Stimulated activated naive CD8-positive, alpha-beta T cell treated with anti-CD3 and anti-CD28 coated beads, Interleukin-15, Interleukin-2, amounts not matched to agents 100 ng/mL and 50 ng/mL, for 24 hours (primary cell): Measurements from ENCODE around the gene CANT1.

Experiments
- H3K27ac Mint-ChIP-seq: one replicate; pipeline ENCODE4 v1.8.0; 2021; ENCODE audit warnings: mild to moderate bottlenecking, mixed read lengths
- H3K27me3 Mint-ChIP-seq: one replicate; pipeline ENCODE4 v1.8.0; 2021; ENCODE audit warnings: mixed read lengths
- H3K36me3 Mint-ChIP-seq: one replicate; pipeline ENCODE4 v1.8.0; 2021; ENCODE audit warnings: low read depth, mixed read lengths
- H3K4me1 Mint-ChIP-seq: one replicate; pipeline ENCODE4 v1.8.0; 2021; ENCODE audit warnings: low read depth, mixed read lengths
- H3K4me3 Mint-ChIP-seq: one replicate; pipeline ENCODE4 v1.8.0; 2021; ENCODE audit warnings: mild to moderate bottlenecking, mixed read lengths
- H3K9me3 Mint-ChIP-seq: one replicate; pipeline ENCODE4 v1.8.0; 2021; ENCODE audit warnings: mixed read lengths

The CANT1 gene

DNA sequence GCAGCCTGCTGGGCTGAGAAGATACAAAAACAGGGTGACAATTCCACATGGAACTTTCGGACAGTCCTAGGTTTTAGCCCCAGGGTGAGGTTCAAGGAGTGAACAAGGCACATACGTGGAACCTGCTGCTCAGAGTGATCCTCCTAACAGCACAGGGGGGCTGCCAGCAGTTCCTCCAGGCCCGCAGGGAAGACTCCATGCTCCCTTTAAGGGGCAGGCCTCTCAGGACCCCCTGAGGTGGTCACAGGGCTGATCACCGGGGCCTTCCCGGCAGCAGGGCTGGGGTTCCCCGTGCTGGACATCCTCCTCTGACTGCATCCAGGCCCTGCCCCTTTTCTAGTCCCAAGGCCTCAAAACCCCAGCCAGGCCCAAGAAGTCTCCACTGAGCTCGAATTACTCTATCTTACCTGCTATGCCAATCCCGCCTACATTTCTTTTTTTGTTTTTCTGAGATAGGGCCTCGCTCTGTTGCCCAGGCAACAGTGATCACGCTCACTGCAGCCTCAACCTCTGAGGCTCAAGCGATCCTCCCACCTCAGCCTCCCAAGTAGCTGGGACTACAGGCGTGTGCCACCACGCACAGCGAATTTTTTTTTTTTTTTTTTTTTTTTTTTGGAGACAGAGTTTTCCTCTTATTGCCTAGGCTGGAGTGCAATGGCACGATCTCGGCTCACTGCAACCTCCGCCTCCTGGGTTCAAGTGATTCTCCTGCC lies 10.4 kb downstream of the CANT1 start:
- Mint-ChIP-seq H3K36me3 (peaks cover 34% of the 10 kb centered on the region), H3K27ac (no peak overlapping the region), H3K9me3 (no peaks in the 10 kb centered on the region), H3K27me3 (no peaks in the 10 kb centered on the region), H3K4me3 (no peak overlapping the region), H3K4me1 (peaks cover 4% of the 10 kb centered on the region)

- Mint-ChIP-seq H3K9me3 (no peaks in the 10 kb centered on the region), H3K36me3 (peaks cover 36% of the 10 kb centered on the region), H3K27ac (no peak overlapping the region), H3K27me3 (no peaks in the 10 kb centered on the region), H3K4me1 (peaks cover 5% of the 10 kb centered on the region), H3K4me3 (no peak overlapping the region)
These were observed 11.1 kb downstream of the CANT1 start for GRCh38 chr17:78998311-78999055.

- Mint-ChIP-seq H3K27ac (no peak overlapping the region), H3K27me3 (no peaks in the 10 kb centered on the region), H3K36me3 (peaks cover 42% of the 10 kb centered on the region)
These were observed 11.7 kb downstream of the CANT1 start for GRCh38 chr17:78997881-78998280.

DNA sequence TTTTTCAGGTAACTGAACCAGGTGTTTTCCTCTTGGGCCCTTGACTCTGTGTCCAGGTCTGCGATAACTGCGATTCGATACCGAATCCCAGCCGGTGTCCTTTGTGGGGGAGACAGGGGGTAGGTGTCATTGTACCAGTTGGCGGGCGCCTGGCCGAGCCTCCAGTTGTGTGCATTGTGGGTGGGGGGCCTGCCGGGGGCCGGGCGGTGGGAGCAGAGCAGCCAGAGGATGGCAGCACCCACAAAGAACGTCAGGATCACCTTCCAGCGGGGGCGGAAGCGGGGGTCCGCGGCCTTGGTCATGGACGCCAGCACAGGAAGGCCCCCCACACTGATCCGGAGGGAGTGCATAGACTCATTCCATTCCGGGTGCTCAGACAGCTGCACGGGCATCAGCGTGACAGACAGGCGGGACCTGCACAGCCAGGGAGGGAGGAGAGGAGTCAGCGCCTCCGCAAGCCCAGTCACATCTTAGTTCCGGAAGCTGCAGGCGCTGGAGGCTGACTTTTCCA lies 12.3 kb downstream of the CANT1 start:
- H3K36me3 Mint-ChIP-seq: peaks cover 42% of the 10 kb centered on the region
- no peaks in the 10 kb centered on the region for H3K27me3 Mint-ChIP-seq
- H3K27ac Mint-ChIP-seq: no peak overlapping the region
- no peaks in the 10 kb centered on the region for H3K9me3 Mint-ChIP-seq
- H3K4me1 Mint-ChIP-seq: peaks cover 8% of the 10 kb centered on the region
- no peak overlapping the region for H3K4me3 Mint-ChIP-seq

More at GRCh38 chr17:78997881-78998280, 11.7 kb downstream of the CANT1 start:
- Mint-ChIP-seq H3K4me1 (peaks cover 11% of the 10 kb centered on the region), H3K4me3 (no peak overlapping the region), H3K9me3 (no peaks in the 10 kb centered on the region)

DNA sequence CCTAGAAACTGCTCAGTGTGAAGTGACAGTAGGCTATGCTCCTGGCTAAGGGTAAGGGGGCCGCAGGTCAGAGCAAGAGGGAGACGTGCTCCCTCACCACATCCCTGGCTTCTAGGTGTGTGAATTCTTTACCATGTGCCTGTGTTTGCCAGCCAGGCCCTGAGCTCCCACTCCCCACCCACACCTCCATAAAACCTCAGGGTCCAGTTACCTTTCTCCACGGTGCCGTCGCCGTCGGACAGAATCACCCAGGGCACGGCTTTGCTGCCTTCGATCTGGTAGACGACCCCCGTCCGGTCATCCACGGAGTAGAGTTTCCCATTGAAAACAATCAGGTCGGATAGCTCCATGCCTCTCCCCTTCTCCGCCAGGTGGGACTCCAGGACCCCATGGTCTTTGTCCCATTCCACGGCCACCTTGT lies 12.8 kb downstream of the CANT1 start:
- Mint-ChIP-seq H3K9me3 (no peaks in the 10 kb centered on the region), H3K36me3 (peaks cover 42% of the 10 kb centered on the region), H3K27me3 (no peaks in the 10 kb centered on the region), H3K27ac (no peak overlapping the region), H3K4me1 (peaks cover 7% of the 10 kb centered on the region), H3K4me3 (no peak overlapping the region)

DNA sequence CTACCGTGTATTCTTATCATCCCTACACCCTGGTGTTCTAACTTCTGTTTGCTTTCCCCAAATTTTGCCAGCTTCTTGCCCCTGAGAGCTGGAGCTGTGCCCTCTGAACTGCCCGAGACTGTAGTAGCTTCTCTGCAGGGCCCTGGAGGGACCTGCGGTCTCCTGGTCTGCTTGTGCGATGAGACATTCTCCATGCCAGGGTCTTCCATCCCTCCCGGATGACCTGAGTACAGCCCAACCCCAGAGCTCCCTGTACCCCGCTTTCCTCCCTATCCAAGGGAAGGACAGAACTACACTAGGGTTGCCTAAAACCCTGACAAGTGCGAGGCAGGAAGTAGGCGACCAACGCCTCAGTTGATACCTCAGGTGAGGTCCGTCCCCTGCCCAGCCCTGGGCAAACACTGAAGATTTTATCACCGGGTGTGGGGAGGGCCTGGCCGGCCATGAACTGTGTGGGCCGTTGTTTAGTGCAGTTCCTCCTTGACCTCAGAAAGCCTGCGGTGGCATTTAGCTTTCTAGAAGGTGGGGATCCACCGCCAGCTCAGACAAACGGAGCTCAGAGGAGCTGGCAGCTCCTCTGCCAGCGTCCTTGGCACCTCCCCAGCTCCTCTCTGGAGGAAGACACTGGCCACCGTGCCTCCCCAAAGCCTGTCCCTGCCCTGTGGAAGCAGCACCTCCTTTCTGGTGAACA lies 13.7 kb downstream of the CANT1 start:
- no peak overlapping the region for H3K27ac Mint-ChIP-seq
- no peaks in the 10 kb centered on the region for H3K27me3 Mint-ChIP-seq
- no peaks in the 10 kb centered on the region for H3K9me3 Mint-ChIP-seq
- no peak overlapping the region for H3K4me3 Mint-ChIP-seq
- H3K4me1 Mint-ChIP-seq: peaks cover 7% of the 10 kb centered on the region
- H3K36me3 Mint-ChIP-seq: peaks cover 49% of the 10 kb centered on the region

- H3K36me3 Mint-ChIP-seq: peaks cover 52% of the 10 kb centered on the region
- H3K9me3 Mint-ChIP-seq: no peaks in the 10 kb centered on the region
- H3K27me3 Mint-ChIP-seq: no peaks in the 10 kb centered on the region
- no peak overlapping the region for H3K4me3 Mint-ChIP-seq
- peaks cover 7% of the 10 kb centered on the region for H3K4me1 Mint-ChIP-seq
- H3K27ac Mint-ChIP-seq: no peak overlapping the region
These were observed 14.4 kb downstream of the CANT1 start for GRCh38 chr17:78995022-78995760.

DNA sequence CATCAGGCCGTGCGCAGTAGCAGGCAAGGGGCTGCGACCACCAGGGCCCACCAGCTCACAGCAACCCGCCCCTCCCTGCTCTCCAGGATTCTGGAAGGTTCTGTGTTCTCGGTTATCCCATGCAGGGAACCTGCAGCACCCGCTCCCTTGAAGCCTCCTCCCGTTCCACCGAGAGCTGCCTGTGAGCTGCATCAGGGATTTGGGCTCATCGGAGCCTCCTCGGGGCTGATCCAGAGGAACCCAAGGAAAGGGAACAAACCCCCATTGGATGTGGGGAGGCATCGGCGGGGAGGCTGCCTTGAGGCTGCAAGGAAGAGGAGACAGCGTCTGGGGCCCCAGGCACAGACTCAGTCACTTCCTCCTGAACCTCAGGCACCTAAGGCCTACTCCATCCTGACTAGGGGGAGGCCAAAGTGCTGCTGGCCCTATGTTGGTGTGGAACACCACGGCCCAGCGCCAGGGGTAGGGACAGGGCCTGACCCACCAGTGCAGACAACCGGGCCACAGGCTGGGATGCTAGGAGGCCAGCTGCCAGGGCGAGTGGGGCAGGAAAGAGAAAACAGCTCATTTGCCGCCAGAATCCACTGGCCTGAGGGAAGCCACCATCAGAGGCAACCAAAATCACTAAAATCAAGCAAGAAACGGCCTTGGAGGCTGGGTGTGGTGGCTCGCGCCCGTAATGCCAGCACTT lies 15.4 kb downstream of the CANT1 start:
- Mint-ChIP-seq H3K4me1 (peaks cover 7% of the 10 kb centered on the region), H3K4me3 (no peak overlapping the region), H3K27ac (no peak overlapping the region), H3K27me3 (no peaks in the 10 kb centered on the region), H3K36me3 (peaks cover 45% of the 10 kb centered on the region), H3K9me3 (no peaks in the 10 kb centered on the region)

- Mint-ChIP-seq H3K36me3 (peaks cover 45% of the 10 kb centered on the region), H3K4me1 (peaks cover 7% of the 10 kb centered on the region), H3K27me3 (no peaks in the 10 kb centered on the region), H3K4me3 (no peak overlapping the region), H3K9me3 (no peaks in the 10 kb centered on the region), H3K27ac (no peak overlapping the region)
These were observed 16.2 kb downstream of the CANT1 start for GRCh38 chr17:78993241-78993956.

GRCh38 chr17:78992542-78993212 lies 16.9 kb downstream of the CANT1 start:
- Mint-ChIP-seq H3K27ac (no peak overlapping the region), H3K36me3 (peaks cover 40% of the 10 kb centered on the region), H3K27me3 (no peaks in the 10 kb centered on the region), H3K4me3 (no peak overlapping the region), H3K4me1 (peaks cover 7% of the 10 kb centered on the region), H3K9me3 (no peaks in the 10 kb centered on the region)

GRCh38 chr17:78991906-78992532 lies 17.5 kb downstream of the CANT1 start:
- peaks cover 9% of the 10 kb centered on the region for H3K4me1 Mint-ChIP-seq
- no peak overlapping the region for H3K27ac Mint-ChIP-seq
- no peaks in the 10 kb centered on the region for H3K27me3 Mint-ChIP-seq
- H3K9me3 Mint-ChIP-seq: no peaks in the 10 kb centered on the region
- H3K36me3 Mint-ChIP-seq: peaks cover 37% of the 10 kb centered on the region
- H3K4me3 Mint-ChIP-seq: no peak overlapping the region

DNA sequence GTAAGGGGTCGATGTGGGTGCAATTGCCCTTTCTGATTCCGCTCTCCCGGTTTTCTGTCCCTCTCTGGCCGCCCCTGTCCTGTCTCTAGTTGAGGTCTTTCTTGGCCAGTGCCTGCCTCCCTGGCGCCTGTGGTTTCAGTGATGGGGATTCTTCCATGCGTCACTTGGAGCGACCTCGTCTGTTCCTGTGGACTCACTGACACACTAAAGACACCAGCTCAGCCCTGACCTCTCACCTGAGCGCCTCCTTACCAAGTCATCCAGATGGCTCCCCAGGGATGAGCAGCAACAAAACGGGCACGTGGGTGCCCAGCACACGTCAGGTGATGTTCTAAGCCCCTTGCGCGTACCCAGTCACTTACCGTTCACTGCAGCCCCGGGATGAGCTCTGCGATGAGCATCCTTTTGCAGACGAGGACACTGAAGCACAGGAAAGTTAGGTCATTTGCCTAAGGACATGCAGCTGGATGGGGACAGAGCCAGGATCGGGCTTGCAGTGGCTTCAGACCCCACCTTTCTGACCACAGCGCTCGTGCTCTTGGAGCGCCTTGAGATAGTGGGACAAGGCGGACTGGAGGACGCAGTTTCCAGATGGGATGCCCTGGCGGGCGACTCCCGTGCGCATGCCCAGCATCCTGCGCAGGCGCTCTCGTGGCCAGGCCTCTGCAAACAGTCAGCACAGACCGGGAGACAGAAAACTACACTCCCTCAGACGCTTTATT lies 18.4 kb downstream of the CANT1 start:
- Mint-ChIP-seq H3K9me3 (no peaks in the 10 kb centered on the region), H3K4me1 (peaks cover 17% of the 10 kb centered on the region), H3K27ac (no peak overlapping the region), H3K36me3 (peaks cover 32% of the 10 kb centered on the region), H3K4me3 (no peak overlapping the region), H3K27me3 (no peaks in the 10 kb centered on the region)
